Right forelimb (tissue), 1 donor: ENCODE results near the gene TBL1X.
"Not testable (repeated sequence)": the region's sequence is repeated elsewhere in the genome, so short reads cannot be mapped to it uniquely, and the experiment has no call there.

Experiments
- DNase-seq: peaks from one replicate; pipeline ENCODE4 v3.0.0-alpha.2; 2018

Gene TBL1X

DNA sequence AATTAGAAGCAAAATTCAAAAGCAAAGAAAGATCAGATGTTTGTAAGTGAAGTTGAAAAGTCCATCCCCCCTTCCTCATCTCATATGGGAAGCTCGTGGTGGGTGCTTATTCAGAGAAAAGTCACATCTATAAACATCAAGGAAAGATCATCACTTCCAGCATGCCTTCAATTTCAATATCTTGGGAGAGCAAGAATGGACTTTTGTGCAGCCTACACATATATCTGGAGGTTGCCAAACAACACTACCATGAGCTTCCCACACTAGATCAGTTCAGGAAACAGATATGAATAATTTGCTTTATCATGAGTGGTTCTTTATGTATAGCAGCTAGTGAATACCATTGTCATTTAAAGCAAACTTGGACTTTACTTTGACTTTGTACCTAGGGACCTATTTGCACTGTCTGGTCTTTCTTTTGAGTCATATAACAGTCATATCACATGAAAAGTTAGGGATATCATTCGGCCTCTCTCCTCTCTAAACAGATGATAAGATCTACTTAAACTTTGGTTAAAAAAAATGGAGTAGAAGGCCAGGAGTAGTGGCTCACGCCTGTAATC, 5.6 kb upstream of the TBL1X start:
- no peak for DNase-seq

GRCh38 chrX:9461087-9461486, 3.8 kb upstream of the TBL1X start:
- DNase-seq = no peak

- no peak for DNase-seq
Measured at GRCh38 chrX:9462456-9462855, 2.4 kb upstream of the TBL1X start.

- peak; percentile 51 for DNase-seq
Measured at GRCh38 chrX:9465380-9466123, 694 bp downstream of the TBL1X start.

DNA sequence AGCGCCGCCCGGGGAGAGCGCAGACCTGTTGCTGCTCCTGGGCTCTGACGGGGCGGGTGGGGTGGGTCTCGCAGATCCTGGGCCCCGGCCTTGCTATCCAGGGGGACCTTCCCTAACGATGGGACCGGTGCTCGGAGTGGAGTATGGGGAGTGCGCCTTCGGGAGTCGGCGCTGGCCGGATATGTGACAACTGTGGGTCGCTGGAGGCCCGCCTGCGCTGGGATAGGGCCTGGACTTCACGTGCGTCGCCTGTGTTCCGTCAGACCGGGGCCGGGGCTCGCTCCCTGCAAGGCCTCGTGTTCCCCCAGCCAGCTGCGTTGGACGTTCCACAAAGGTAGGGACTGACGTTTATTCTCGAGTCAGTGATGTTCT, 1.3 kb downstream of the TBL1X start:
- peak; percentile 55 for DNase-seq

DNA sequence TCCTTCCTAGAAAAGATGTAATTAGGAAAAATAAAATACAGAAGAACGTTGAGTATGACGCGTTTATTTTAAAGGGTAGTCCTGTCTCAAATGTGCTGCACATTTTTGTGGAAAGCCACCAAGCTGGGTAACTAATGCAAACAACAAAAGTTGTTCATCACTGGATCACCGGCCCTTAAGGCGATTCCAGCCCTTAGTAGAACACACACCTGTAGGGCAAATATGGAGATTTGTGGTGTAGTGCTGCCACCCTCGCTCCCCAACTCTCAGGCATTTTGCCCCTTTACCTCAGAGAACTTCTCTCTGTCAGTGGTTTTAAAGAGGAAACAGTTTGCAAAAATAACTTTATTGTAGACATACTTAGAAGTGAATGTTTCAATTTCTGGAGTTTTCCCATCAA, 1.9 kb downstream of the TBL1X start:
- no peak for DNase-seq

GRCh38 chrX:9467146-9467545, 2.3 kb downstream of the TBL1X start:
- DNase-seq = no peak

GRCh38 chrX:9467751-9468150, 2.9 kb downstream of the TBL1X start:
- DNase-seq = no peak

- no peak for DNase-seq
Measured at GRCh38 chrX:9471571-9471985, 6.7 kb downstream of the TBL1X start.

- no peak for DNase-seq
Measured at GRCh38 chrX:9473708-9474107, 8.8 kb downstream of the TBL1X start.

- not testable (repeated sequence) for DNase-seq
Measured at GRCh38 chrX:9475417-9475816, 10.6 kb downstream of the TBL1X start.

- DNase-seq = no peak
Measured at GRCh38 chrX:9475984-9476383, 11.1 kb downstream of the TBL1X start.

DNA sequence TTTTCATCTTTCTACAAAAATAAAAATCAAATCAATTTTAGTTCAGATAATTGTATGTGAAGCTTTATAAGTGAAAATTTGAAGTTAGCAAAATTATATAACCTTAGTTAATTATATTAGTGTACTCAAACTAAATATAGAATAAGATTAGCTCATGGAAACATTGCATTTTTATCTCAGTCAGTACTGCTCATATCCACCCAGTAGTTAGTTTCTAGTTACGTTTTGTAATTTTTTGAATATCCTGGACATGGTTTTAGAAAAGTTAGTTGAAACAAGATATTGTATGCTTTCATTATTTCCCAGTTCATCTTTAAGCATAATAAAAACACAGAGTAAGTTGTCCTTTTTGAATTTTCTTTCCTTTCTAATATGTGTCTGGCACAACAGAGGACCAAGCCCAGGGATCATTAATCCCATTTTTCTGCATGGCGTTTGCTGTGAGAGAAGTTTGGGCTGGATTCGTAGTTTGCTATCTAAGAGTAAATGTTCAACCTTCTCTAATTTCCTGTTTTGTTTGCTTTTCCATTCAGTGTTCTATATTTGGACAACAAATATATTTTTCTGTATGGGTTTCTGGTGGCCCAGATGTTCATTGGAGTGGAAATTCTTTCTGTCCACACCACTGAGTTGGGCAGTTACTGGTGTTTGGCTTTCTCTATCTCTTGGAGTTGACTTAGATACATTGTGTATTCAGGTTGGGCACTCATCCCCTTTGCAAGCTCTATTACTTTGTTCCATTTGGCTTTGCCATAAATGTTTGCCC, 12.1 kb downstream of the TBL1X start:
- DNase-seq = no peak

DNA sequence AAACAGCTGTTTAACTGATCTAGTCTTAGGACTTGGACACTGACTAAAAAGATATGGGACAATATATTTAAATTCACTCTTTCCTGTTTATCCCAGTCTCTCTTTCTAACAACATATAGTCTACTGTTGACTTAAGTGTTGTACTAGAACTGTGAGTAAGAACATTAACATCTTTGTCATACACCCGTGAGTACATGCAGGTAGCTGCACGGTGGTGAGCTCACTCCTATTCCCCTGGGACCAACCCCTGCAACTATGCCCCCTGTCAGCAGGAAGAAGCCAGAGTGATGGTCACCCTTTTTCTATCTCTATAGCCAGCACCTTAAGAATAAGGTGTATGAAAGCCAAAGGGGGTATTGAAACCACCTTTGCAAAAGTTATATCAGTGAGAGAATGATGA, 17.6 kb downstream of the TBL1X start:
- DNase-seq = no peak

GRCh38 chrX:9482837-9483236, 18.0 kb downstream of the TBL1X start:
- DNase-seq = no peak

DNA sequence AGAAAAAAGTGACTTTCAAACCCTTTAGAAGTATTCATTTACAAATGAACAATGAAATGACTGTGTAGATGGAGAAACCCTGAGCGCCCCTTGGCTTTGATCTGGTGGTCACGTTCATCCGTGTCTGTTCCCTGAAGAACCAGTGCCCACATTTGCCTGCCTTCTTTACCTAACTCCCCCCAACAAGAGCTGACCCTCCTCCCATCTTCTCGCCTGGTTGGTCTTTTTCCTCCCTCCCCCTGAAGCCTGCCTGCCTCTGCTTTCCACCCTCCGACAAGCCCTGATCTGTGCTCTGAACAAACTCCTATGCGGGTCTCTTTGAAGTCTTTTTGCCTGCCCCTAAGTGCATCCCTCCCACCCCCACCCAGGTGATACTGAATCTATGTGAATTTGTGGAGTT, 18.5 kb downstream of the TBL1X start:
- no peak for DNase-seq

GRCh38 chrX:9486786-9487387, 22.0 kb downstream of the TBL1X start:
- DNase-seq = no peak

DNA sequence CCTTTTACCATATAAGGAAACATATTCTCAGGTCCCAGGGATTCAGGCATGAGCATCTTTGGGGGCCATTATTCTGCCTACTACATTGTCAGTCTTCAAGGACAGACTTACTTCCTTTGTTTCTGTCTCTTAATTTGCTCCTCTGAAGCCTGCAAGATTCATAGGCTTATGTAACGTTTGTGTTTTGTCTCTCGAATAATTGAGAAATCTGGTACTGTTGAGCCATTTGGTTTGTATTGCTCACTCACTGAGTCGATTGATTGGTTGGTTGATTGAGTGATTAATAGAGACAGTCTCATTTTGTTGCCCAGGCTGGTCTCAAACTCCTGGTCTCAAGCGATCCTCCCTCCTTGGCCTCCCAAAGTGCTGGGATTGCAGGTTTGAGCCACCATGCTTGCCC, 23.7 kb downstream of the TBL1X start:
- no peak for DNase-seq

- DNase-seq = no peak
Measured at GRCh38 chrX:9489234-9489633, 24.4 kb downstream of the TBL1X start.

DNA sequence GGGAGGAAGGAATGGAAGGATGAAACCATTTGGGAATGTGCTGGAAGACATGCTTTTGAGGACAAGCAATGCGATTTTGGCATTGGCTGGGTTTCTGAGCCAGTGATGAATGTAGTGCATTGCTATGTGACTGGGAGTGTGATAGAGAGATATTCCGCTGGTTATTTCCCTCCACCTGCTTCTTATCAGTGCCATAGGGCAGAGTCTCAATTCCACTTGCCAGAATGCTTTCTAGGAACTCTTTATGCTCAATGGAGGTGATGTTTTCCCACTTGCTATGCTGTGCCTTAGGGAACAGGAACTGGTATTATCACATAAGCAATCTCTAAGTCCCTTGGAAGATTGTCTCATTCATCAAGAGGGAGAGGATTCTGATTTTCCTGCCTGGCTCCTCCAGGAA, 28.0 kb downstream of the TBL1X start:
- DNase-seq = no peak

GRCh38 chrX:9493936-9494335, 29.1 kb downstream of the TBL1X start:
- DNase-seq = no peak

DNA sequence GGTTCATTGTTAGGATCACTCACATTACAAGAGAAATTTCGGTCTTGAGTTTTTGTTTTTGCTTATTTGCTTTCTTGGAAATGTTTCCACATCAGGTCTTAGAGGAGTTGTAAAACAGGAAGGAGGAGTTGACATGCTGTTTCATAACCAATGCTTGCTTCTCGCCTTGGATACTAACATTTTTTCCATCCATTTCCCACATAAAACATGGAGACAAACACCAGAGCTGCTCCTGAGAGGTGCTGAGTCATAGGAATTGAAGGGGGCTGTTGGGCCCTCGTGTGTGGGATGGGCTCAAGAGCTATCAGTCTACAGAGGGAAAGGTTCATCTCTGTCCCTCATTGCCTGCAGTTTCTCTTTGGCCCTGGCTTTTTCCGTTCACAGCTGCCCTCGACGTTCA, 29.9 kb downstream of the TBL1X start:
- DNase-seq = no peak

- DNase-seq = no peak
Measured at GRCh38 chrX:9495496-9495895, 30.6 kb downstream of the TBL1X start.

GRCh38 chrX:9498236-9498635, 33.4 kb downstream of the TBL1X start:
- DNase-seq = no peak
